M059J (cell line): ENCODE measurements around the gene SUGCT. TPM values are rescaled to one million over a fixed set of nuclear protein-coding genes. Genes with fewer than 3 reads are reported as not detected.
"Not testable (repeated sequence)": the region's sequence is repeated elsewhere in the genome, so short reads cannot be mapped to it uniquely, and the experiment has no call there.

Experiments
- DNase-seq: peaks from one replicate; pipeline ENCODE4 v3.0.0-alpha.2; 2012; ENCODE audit warnings: low read depth
- total RNA-seq: library from RNA; depleted of rRNA; stranded (reverse); fragments of >200 nt; shearing (Covaris generic); gene quantifications from 2 replicates; pipeline ENCODE4 v1.2.3, GENCODE V29; 2014; rRNA removed

Gene SUGCT
- total RNA-seq, result 5.6 and 6.9 TPM in 2 replicates

DNA sequence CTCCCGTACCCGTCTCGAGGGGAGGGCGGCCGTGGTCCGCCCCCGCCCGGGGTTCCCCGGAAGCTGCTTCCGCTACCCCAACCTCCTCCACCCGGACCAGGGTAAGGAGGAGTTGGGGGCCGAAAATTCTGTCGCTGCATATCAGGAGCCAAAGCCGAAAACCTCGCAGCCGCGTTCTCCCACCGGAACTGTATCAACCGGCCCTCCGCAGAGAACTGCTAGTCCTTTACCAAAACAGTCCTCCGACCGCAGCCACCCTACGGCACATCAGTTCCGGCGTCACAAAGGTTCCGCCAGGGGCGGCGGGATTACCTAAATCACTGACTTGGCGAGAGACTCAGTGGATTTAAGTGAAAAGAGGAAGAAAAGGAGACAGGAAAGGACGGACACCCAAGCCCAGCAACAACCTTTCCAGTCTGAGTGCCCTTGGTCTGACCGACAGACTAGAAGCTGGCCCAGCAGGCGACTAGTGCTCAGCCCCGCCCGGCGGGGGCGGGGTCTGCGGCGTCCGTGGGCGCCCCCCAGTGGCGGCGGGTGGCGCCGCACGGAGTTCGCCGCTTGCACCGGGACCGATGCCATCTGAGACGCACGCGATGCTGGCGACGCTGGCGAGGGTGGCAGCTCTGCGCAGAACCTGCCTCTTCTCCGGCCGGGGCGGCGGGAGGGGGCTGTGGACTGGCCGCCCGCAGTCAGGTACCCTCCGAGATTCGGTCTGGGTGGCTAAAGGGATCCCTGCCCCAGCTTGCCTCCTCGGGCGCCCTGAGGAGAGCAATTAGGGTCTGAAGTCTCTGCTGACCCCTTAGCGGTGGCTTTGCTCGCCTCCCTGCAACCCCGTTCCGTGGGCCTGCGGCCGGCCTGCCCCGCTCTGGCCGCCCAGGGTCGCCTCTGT, at the start of gene SUGCT, which contains the start of gene MPLKIP:
SUGCT (plus strand) TSS at position 578 of the 889 bp plus-strand sequence.
MPLKIP (minus strand) TSS at position 195 of the 889 bp plus-strand sequence; CDS start at position 140, 55 bp downstream.
- DNase-seq, result peak; percentile 80

DNA sequence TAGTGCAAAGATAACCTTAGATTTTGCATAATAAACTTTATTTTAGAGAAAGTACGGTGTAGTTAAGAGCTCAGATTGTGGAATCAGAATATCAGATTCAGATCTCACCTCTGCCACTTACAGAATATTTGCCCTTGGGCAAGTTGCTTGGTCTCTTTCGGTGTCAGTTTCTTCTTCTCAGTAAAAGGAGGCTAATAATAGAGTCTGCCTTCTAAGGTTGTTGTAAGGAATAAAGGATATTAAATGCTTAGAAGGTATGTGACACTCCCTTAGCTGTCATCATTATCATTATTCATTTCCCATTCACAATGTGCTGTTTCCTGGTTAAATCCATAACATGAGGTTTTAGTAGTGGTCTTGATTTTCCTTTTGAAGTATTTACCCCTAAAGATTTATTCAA, 42.6 kb upstream of the SUGCT start:
- DNase-seq, result no peak

DNA sequence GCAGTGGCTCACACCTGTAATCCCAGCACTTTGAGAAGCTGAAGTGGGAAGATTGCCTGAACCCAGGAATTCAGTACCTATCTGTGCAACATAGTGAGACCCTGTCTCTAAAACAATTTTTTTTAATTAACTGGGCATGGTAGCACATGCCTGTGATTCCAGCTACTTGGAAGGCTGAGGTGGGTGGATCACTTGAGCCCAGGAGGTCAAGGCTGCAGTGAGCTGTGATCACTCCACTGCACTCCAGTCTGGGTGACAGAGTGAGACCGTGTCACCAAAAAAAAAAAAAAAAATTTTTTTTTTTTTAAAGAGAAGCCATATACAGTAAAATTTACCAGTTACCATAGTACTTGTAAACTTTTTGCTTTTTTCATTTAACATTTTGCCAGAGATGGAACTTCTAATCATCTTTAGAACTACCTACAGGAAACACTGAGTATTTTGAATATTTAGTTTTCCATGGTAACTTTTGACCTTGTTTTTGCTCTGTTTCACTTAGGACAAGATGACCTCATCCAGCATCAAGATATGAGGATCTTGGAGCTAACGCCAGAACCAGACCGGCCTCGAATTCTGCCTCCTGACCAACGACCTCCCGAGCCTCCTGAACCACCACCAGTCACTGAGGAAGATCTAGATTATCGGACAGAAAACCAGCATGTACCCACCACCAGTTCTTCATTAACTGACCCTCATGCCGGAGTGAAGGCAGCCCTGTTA, 41.0 kb upstream of the SUGCT start:
- DNase-seq, result no peak

DNA sequence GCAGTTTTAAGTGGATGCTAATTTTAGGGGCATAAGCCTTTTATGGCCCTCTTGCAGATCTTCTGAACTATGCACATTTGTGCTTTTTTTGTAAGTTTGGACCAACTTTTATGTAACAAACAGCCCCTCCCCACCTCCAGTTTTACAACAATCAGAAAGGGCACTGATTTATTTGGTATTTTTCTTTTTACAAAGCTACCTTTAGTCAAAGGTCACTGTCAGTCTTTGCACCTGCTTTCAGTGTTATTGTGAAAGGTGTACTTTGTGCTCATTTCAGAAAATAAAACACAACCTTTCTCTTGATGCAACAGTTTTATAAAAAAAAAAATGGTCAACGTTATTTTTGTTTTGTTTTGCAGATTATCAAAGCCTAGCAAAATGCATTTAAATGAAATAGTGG, 39.6 kb upstream of the SUGCT start:
- no peak for DNase-seq

DNA sequence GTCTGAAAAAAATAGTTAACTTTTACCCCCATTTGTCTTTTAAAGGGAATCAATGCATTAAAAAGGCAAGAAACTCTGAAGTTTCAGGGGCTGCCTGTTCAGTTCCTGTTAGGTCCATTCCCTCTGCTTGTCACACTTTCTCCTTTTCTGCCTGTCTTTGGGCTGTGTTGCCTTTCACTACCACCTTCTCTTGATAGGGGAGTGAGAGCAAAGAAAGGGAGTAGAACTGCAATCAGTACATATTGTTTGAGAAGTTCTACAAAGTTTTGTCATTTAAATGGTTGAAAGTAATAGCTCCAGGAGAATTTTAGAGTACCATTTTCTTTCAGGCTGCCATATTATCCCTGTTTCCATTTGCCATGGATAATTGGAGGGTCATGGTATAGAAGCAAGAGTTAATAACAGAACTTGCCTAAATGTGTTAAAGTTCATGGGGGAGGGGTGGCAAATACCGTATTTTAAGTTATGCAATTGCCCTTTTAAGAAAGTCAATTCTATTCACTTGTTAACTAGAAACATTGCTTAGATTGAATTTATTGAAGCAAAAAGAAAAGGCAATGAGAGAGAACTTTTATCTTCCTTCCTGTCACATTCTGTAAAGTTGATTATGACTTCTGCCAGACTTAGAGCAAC, 39.0 kb upstream of the SUGCT start:
- no peak for DNase-seq

DNA sequence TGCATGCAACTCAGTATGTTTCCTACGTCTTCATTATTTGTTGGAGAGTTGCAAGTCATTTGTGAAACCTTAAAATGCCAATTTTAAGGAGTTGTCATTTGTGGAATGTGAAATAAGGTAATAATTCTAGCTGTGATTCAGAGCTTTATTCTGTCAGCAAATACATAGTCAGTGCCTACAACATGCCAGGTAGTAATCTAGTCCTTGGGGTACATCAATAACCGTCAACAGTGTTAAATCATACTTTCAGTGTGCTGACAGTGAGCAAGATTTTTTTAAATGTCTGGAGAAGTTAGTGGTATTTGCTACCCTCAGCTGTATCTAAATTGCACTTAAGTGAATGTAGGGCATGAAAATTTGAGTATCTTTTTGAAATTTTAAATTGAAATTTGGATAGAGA, 37.1 kb upstream of the SUGCT start:
- DNase-seq, result no peak

DNA sequence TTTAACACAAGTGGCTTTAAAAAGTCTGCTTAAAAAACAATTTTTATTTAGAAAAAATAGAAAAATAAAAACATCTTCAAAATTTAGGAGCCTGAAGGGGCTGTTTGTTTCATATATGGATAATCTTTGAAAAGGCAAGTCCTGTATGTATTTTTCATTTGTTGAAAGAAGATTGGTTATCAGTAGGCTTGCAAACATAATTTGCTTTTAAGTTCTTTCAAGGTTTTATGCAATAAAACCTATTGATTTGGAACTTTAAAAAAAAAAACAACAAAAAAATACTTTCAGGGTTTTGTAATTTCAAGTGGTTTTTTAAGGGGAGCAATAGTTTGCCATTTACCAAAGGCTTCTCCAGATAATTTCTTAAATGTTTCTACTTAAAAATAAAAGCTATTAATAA, 36.0 kb upstream of the SUGCT start:
- no peak for DNase-seq

DNA sequence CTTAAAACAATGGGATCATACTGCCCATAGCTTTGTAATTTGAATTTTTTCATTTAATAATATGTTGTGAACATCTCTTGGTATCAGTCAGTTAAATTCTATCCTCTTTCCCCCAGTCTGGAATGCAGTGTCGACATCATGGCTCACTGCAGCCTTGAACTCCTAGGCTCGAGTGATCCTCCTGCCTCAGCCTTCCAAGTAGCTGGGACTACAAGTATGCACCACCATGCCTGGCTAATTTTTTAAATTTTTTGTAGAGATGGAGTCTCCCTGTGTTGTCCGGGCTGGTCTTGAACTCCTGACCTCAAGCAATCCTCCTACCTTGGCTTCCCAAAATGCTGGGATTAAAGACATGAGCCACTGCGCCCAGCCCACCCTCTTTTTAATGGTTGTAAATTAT, 35.0 kb upstream of the SUGCT start:
- no peak for DNase-seq

DNA sequence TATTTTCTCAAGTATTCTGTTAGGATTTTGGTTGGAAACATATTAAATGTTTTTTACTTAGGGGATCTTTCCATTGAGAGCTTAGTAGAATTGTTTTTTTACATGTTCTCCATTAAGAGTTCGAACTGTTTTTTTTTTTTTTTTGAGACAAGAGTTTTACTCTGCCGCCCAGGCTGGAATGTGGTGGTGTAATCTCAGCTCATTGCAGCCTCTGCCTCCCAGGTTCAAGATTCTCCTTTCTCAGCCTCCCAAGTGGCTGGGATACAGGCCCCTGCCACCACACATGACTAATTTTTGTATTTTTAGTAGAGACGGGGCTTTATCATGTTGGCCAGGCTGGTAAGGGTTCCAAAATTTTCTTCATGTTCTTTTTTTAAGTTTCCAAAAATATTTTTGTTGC, 33.6 kb upstream of the SUGCT start:
- DNase-seq, result no peak

DNA sequence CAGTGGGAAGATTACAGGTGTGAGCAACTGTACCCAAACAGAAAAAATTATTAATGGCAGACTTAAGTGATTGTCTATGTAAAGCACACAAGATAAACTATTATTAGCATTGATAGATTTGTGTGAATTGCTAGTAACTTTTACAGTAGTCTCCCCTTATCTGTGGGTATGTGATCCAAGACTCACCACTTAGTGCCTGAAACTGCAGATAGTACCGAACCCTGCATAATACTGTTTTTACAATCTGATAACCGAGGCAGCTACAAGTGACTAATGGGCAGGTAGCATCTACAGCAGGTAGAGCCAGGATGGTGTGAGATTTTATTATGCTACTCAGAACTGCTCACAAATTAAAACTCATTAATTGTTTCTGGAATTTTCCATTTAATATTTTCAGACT, 31.9 kb upstream of the SUGCT start:
- DNase-seq, result no peak

DNA sequence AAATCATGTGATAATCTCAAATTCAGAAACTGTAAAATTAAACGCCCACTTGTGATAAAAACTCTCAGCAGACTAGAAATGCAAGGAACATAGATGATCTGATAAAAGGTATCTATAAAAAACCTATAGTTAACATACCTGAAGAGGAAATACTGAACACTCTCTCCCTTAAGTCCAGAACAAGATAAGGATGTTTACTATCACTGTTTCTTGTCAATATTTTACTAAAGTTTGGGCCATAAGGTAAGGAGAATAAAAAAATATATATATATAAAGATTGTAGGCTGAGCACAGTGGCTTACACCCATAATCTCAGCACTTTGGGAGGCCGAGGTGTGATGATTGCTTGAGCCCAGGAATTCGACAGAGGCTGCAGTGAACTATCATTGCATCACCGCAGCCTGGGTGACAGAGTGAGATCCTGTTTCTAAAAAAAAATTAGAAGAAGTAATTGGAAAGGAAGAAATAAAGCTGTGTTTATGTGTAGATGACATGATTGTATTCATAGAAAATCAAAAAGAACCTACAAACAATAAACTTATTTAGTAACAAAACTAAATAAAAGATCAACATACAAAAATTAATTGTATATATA, 28.8 kb upstream of the SUGCT start:
- no peak for DNase-seq

DNA sequence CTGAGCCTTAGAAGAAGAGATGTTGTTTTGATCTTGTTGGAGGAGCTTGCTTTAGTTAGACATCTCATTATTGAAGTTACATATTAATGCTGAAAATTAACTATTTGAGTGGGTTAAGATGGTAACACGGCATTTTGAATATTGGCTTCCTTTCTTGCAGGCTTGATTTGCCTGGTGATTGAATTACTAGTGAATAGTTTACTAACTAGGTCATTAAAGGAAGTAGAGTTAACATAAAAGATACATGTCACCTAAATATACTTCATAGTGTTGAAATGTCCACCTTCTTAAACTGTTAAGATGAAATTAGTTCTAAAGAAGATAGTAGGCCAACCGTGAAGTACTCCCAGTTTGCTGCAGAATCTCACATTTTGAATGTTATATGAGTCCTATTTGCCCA, 18.9 kb upstream of the SUGCT start:
- no peak for DNase-seq

DNA sequence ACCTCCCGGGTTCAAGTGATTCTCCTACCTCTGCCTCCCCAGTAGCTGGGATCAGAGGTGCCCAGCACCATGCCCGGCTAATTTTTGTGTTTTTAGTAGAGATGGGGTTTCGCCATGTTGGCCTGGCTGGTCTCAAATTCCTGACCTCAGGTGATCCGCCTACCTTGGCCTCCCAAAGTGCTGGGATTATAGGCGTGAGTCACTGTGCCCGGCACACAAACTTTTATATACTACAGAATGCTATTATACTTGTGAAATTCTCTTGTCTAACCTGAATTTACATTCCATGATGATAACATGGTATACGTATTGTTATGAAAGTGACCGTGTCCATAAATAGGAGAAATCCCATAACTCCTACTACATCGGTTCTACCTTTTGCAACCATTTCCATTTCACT, 17.6 kb upstream of the SUGCT start:
- DNase-seq, result peak; percentile 40

DNA sequence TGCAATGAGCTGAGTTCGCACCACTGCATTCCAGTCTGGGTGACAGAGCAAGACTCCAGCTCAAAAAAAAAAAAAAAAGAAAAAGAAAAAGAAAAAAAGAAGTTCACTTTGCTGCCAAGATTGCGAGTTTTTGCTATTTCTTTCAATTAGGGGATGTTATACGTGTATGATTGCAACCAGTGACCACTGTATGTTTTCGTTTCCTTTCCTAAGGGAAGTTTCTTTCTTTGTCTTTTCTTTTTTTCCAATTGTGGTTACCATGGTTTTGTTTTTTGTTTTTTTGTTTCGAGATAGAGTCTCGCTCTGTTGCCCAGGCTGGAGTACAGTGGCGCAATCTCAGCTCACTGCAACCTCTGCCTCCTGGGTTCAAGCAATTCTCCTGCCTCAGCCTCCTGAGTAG, 16.6 kb upstream of the SUGCT start:
- not testable (repeated sequence) for DNase-seq

DNA sequence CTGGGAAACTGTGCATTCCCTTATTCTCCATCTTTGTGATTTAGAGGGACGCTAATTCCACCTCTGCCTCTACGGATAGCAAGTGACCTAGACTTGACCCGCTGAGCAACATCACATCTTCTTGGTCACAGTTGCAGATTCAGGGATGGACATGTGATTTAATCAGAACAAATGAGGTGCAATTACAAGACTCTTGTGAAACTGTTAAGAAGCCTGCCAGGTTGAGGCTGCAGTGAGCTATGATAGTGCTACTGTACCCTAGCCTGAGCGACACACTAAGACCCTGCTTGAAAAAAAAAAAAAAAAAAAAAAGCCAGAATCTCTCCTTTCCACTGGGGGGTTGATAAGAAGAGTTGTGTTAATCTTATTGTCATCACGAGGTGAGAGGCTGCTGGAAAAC, 14.8 kb upstream of the SUGCT start:
- no peak for DNase-seq

DNA sequence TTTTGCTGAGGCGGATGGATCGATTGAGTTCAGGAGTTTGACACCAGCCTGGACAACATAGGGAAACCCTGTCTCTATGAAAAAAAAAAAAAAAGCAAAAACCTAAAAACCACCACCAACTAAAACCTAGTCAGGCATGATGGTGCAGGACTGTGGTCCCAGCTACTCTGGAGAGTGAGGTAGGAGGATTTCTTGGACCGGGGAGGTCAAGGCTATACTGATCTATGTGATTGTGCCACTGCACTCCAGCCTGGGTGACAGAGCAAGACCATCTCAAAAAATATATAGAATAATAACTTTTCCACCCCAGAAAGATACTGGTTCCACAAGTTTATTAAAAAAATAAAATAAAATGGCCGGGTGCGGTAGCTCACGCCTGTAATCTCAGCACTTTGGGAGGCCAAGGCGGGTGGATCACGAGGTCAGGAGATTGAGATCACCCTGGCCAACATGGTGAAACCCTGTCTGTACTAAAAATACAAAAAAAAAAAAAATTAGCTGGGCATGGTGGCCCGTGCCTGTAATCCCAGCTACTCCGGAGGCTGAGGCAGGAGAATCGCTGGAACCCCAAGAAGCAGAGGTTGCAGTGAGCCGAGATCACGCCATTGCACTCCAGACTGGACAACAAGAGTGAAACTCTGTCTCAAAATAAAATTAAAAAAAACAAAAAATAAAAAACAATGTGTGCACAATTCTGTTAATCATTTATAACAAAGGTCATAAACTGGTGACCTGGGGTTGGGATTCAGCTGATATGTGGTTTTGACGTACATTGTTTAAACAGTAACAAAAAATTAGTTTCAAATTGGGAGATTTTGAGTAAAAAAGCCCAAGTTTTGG, 12.5 kb upstream of the SUGCT start:
- not testable (repeated sequence) for DNase-seq

DNA sequence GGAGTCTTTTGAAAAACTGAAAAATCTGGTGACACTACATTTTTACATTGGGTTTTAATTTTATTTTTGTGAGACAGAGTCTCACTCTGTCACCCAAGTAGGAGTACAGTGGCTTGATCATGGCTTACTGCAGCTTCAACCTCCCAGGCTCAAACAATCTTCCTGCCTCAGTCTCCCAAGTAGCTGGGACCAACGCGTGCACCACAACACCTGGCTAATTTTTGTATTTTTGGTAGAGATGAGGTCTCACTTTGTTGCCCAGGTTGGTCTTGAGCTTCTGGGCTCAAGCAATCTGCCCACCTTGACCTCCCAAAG, 11.9 kb upstream of the SUGCT start:
- no peak for DNase-seq

DNA sequence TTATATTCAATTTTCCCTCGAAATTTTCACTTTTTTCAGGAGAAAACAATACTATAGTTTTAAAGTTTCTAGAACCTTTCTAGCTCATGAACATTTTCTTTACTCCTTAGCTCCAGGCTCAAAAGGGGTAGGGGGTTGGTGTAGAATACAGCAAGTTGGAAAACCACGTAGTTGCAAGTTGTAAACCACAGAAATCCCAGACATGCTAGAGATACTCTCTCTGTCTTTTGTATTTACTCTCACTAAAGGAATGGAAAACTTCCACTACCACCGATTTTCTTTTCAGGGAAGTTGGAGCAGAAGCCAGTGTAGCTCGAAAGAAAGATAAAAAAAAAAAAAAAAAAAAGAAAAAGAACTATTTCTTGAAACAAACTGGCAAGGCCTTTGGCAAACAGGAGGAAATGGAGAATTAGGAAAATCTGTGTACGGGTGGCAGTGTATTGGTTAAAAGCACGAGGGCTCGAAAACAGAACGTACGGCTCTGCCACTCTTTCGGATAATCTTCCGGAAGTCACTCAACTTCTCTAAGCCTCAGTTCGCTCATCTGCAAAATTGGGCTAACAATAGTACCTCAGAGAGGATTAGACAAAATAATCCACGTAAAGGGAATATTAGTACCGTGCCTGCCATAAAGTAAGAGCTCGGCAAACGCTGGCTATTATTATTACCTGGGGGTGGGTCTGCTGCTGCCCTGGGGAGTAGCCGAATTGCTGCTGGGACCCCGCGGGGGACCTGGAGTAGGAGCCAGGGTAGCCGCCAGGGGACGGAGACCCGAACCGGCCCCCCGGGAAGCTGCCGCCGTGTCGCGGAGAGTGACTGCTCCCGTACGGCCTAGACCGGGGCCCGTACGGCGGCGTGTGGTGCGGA, 1.0 kb upstream of the SUGCT start:
- peak; percentile 31 for DNase-seq

DNA sequence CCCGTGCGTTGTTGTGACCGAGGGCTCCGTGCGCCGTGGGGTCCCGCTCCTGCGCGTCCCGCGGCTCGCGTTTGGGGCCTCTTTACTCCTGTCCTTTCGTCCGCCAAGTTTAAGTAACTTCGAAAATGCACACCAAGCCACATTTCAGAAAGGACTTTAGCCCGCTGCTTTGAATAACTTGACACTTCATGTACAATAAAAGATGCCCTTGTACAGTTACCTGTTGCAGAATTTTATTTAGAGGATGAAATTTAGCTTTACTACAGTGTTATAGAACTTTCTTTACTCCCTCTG, 459 bp downstream of the SUGCT start:
- DNase-seq, result peak; percentile 22

DNA sequence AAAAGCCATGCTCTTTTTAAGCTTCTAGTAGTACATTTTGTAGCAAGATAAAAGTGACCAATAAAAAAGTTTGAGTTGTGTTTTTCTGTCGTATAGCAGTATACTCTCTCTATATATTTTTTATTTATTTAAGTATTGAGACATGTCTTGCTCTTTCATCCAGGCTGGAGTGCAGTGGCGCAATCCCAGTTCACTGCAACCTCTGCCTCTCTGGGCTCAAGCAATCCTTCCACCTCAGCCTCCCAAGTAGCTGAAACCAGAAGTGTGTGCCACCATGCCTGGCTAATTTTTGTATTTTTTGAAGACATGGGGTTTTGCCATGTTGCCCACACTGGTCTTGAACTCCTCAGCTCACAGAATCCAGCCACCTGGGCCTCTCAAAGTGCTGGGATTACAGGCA, 2.8 kb downstream of the SUGCT start:
- DNase-seq, result no peak

DNA sequence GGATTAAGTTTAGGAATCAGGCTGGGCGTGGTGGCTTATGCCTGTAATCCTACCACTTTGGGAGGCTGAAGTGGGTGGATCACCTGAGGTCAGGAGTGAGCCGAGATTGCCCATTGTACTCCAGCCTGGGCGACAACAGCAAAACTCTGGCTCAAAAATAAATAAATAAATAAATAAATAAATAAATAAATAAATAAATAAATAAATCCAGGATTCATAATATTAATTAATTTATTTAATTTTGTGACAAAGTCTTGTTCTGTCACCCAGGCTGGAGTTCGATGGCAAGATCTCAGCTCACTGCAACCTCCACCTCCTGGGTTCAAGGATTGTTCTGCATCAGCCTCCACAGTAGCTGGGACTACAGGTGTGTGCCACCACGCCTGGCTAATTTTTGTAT, 4.2 kb downstream of the SUGCT start:
- no peak for DNase-seq
